Measurements from ENCODE around the gene NEU1.
"Not testable (repeated sequence)": the region's sequence is repeated elsewhere in the genome, so short reads cannot be mapped to it uniquely, and the experiment has no call there.

The NEU1 gene

GRCh38 chr6:31859923-31860322, 2.7 kb downstream of the NEU1 start:
- no peak for DNase-seq (ENCODE audit: low spot score)
- no peak for TF ChIP-seq CTCF (IDR thresholded peaks at IDR 0.05; ENCODE audit: extremely low read depth, missing control alignments)

GRCh38 chr6:31858707-31859106, 3.9 kb downstream of the NEU1 start:
- DNase-seq (ENCODE audit: low spot score) = no peak
- no peak for TF ChIP-seq CTCF (IDR thresholded peaks at IDR 0.05; ENCODE audit: extremely low read depth, missing control alignments)

- not testable (repeated sequence) for DNase-seq (ENCODE audit: low spot score)
These were observed 4.8 kb downstream of the NEU1 start for GRCh38 chr6:31857774-31858173.

GRCh38 chr6:31851980-31852718, 10.5 kb downstream of the NEU1 start:
- not testable (repeated sequence) for DNase-seq (ENCODE audit: low spot score)

- TF ChIP-seq CTCF (IDR thresholded peaks at IDR 0.05; ENCODE audit: extremely low read depth, missing control alignments) = no peak
- no peak for DNase-seq (ENCODE audit: low spot score)
These were observed 11.2 kb downstream of the NEU1 start for GRCh38 chr6:31851485-31851832.

- DNase-seq (ENCODE audit: low spot score) = no peak
- no peak for TF ChIP-seq CTCF (IDR thresholded peaks at IDR 0.05; ENCODE audit: extremely low read depth, missing control alignments)
These were observed 11.7 kb downstream of the NEU1 start for GRCh38 chr6:31850765-31851484.

GRCh38 chr6:31847276-31847978, 15.2 kb downstream of the NEU1 start:
- TF ChIP-seq CTCF (IDR thresholded peaks at IDR 0.05; ENCODE audit: extremely low read depth, missing control alignments) = no peak

GRCh38 chr6:31844507-31844906, 18.1 kb downstream of the NEU1 start:
- TF ChIP-seq CTCF (IDR thresholded peaks at IDR 0.05; ENCODE audit: extremely low read depth, missing control alignments) = no peak

More at GRCh38 chr6:31847276-31847978, 15.2 kb downstream of the NEU1 start:
- DNase-seq (ENCODE audit: low spot score) = no peak

More at GRCh38 chr6:31844507-31844906, 18.1 kb downstream of the NEU1 start:
- no peak for DNase-seq (ENCODE audit: low spot score)
